Measurements from ENCODE around the gene OCSTAMP.

DNA sequence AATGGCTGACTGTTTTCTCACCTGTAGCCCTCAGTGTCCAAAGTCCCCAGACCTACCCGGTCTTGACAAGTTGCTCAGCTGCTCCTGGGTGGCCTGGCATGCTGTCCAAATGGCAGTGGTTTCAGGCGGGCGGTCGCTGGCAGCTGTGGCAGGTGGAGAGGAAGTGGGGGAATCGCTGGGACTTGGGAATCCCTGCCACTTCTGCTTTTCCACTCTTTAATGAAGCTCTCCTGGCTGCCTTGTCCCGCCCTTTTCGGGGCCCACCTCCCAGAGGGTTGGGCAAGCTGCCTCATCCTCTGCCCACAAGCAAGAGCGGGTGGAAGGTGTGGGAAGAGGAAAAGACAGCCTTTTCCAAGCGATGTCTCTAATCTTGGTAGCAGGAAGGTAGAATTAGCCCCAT is at the start of gene OCSTAMP:
- TF ChIP-seq LEF1 (IDR thresholded peaks at IDR 0.05; ENCODE audit: borderline replicate concordance) (no peak), HDGF (IDR thresholded peaks at IDR 0.05; ENCODE audit: borderline replicate concordance) (no peak), TARDBP (IDR thresholded peaks at IDR 0.05) (no peak)
